Skeletal muscle cell (primary cell): ENCODE measurements around the gene MAK.
"Not testable (repeated sequence)": the region's sequence is repeated elsewhere in the genome, so short reads cannot be mapped to it uniquely, and the experiment has no call there.

Experiments used
- DNase-seq: peaks from one replicate; pipeline ENCODE4 v3.0.0-alpha.2; 2010; ENCODE audit warnings: low read depth
- H3K4me3 ChIP-seq: 2 replicates; pipeline ENCODE4 v1.5.1; 2011; ENCODE audit warnings: low read depth, mild to moderate bottlenecking, control low read depth, low read length, moderate library complexity

MAK gene

DNA sequence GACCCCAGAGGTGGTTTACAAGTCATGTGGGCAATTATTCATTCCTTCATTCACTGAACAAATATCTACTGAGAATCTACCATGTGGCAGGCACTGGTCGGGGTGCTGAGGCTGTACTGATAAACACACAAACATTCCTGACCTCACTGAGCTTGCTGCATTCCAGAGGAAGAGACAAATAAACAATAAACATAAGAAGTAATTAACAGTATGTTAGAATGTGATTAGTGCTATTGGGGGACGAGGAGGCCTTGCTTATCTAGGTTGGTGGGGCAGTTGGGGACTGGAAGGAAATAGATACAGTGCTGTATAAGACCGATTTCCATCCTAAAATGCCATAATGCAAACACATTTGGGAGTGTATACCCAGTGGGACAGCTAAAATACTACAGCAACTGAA is 44.1 kb downstream of the MAK start:
- DNase-seq: no peak
- no peak overlapping the region for H3K4me3 ChIP-seq

DNA sequence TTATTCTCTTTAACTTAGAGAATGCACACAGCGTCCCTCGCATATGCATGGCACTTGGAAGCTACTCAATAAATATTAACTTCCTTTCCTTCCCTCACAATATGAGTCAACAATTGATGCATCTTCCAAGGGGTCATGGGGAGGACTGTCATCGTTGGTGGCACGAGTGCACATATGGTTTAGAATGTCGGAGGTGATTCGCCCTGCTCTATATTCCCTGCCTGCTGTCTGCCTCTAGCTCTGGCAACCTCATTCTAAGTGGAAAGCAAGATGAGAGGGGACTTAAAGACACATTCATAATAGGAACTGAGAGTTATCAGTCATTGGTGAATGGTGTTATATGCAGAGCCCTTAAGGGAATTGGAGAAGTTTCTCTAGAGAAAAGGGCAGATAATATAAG is 44.6 kb downstream of the MAK start:
- no peak overlapping the region for H3K4me3 ChIP-seq
- DNase-seq: no peak

DNA sequence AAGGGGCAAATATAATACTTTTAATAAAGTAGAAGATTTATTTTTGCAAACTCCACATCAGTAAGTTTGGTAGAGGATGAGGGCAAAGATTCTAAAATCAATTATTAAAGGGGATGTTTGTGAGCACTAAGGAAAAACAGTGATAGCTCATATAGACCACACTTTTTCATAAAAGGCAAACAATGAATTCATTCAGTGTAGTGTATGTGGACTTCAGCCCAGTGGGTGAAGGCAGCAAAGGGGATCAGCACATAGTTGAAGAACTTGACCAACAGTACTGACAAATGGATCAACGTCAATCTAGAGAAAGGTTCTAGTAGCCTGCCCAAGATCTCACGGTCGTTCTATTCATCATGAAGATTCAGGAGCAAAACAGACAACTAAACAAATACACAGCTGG is 45.3 kb downstream of the MAK start:
- DNase-seq: no peak
- H3K4me3 ChIP-seq: no peak overlapping the region

DNA sequence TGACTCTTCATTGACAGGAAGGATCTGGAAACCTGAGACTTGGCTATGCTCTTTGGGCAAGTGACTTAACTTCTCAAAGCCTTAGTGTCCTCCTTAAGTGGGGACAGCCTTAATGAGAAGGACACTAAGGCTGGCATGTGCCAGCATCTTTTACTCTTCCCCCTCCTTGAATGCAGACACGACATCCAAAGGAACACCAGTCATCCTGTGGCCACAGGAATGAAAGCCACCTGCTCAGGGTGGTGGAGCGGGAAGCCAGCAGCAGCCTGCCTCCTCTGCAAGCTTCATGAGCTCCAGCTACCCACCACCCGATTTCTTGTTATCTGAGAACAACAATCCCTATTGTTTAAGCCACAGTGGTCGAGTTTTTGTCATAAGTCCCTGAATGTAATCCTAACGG is 46.2 kb downstream of the MAK start:
- no peak overlapping the region for H3K4me3 ChIP-seq
- DNase-seq: no peak

DNA sequence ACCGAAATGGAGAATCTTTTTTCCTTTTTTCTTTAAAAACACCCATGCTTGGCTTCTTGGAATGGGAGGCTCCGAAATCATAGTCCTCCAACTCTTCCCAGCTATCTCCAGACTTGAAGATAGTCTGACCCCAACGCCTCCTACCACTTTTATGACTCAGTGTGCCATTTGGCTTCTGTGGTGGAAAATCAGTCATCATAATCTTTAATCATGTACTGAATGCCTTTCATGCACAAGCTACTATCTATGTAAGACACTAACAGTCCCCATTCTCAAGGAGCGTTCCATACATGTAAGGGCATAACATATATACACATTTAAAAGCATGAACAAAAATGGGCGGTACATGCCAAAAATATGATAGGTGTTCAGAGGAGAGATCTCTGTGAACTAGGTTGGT is 46.7 kb downstream of the MAK start:
- no peak overlapping the region for H3K4me3 ChIP-seq
- DNase-seq: no peak

DNA sequence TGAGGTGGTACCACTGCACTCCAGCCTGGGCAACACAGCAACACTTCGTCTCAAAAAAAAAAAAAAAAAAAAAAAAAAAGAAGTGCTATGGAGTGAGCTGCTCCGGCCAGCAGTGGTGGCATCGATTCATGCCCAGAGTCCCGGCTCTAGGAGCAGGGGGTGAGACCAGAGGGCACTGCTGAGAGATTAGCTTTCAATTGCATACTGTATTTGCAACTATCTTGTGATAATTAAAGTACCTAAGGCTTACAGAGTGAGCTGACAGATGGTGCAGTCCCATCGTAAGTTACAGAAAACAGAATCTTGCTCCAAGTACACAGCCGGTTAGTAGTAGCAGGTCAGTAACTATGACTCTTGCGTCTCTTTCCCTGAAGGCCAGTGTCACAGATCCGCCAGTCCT is 59.3 kb downstream of the MAK start:
- H3K4me3 ChIP-seq: no peak overlapping the region
- DNase-seq: no peak

DNA sequence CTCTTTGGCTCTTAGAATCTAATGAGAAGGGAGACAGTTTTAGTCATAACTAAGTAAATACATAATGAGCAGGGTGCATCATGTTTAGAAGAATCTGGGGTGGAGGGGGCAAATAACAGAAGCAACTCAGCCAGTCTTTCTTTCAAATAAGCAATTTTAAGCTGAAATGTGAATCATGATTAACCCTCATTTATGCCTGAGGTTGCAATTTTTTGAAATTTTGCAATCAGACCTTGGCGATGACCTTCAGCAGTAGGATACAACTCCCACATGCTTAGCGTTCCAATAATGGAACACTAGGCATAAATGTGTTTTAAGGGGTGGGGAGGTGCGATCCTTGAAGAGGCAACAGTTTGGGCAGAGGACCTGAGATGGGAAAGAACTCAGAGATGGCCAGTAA is 60.1 kb downstream of the MAK start:
- H3K4me3 ChIP-seq: no peak overlapping the region
- DNase-seq: no peak

DNA sequence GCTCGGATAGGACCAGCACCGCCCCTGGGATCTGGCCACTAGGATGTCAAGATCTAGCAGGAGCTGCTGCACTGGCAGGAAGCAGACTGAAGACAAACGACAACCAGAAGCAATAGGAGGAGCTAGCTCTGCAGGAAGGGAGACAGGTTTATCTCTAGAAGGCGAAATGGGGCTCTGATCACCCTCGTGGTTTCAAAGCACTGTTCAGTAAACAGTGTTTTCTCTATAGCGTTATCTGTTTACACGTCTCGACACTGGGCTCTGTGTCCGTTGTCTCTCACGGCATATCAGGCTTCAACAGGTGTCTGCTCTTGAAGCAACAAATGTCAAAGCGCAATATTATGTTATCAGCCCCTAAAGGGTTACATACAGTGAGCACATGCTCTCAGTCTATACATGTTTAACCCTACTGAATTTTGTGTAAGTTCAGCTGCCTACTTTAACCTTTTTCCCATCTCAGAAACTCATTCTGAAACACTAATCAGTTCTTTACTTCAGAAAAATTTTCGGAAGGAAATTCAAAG is 66.9 kb downstream of the MAK start:
- no peak for DNase-seq
- H3K4me3 ChIP-seq: no peak overlapping the region

DNA sequence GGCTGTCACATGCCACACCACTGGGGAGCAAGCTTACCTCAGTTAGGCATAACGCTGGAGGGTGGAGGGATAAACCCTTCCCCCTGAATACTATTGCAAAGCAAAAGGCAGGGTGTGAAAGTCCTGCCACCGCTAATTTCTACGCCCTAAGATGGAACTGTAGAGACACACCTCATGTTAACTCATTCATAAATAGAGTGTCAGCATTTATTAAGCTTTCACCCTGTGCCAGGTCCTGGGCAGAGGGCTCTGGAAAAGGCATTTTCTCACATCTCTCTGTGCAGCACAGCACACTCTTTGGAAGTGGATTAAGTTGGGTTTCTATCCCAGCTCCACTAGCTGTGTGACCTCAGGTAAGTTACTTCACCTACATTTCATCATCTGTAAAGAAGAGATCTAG is 68.9 kb downstream of the MAK start:
- H3K4me3 ChIP-seq: no peak overlapping the region
- DNase-seq: no peak

DNA sequence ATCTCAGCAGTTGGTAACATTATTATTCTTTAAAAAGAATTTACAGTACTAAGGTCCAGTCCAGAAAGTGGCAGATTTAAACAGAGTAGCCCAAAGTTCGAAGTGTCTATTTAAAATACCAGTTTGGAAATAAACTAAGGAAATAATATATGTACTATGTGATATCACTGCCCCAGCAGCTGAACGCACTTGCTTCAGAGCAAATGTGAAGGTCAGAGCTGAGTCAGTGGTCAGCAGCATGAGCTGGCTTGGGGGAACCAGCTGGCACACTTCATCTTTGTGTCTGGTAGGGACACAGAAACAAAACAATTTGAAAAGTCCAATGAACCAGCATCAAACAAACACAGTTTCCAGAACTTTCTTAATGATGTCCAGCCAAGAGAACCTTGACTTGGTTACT is 75.3 kb downstream of the MAK start:
- H3K4me3 ChIP-seq: no peak overlapping the region
- DNase-seq: no peak

DNA sequence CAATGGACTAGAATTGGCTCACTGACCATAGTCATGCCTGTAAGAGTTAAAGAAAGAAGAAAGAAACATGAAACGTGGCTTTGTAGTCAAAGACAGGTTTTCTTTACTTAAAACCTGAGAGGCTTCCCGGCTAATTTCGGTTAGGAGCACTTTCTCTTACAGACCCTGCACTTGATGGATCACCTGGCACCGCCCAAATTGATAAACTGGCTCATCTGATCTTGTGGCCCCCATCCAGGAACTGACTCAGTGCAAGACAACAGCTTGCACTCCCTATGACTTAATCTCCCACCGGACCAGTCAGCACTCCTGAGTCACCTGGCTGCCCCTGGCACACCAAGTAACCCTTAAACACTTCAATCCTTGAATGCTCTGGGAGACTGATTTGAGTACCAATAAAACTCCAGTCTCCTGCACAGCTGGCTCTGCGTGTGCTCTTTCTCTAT is 78.4 kb downstream of the MAK start:
- no peak overlapping the region for H3K4me3 ChIP-seq
- DNase-seq: peak; percentile 48

DNA sequence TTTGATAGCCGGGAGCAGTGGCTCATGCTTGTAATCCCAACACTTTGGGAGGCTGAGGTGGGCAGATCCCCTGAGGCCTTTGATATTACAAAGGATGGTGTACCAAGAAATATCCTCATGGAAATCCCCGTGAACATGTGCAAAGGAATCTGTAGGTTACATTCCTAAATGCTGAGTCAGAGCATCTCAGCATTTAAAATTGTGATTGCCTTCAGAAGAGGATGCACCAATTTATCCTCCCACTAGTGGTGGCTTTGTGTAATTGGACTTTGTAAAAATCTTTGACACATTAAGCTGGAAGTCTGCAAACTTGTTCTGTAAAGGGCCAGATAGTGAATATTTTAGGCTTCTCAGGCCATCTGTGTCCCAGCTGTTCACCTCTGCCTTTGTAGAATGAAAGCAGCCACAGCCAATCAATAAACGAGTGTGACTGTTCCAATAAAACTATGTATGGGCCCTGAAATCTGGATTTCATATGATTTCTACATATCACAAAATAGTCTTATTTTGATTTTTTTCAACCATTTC is 79.0 kb downstream of the MAK start:
- no peak overlapping the region for H3K4me3 ChIP-seq
- peak; percentile 78 for DNase-seq

DNA sequence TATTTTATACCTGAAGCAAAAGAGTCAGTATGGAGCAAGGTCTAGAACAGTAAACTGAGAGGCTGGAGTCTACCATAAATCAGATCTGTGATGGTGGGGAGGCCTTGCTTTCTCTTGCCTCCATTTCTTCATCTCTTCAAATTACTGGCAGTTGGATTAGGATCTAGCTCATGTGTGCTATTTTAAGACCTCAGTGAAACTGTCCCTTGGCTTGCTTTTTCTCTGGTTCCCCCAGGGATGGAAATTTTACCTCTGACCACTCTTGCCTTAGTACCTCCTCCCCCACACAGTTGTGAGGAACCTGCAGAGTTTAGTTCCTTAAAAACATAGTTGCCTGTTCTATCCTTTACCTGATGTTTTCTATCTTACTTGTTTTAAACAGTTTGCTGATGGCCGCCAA is 82.3 kb downstream of the MAK start:
- DNase-seq: no peak
- no peak overlapping the region for H3K4me3 ChIP-seq

DNA sequence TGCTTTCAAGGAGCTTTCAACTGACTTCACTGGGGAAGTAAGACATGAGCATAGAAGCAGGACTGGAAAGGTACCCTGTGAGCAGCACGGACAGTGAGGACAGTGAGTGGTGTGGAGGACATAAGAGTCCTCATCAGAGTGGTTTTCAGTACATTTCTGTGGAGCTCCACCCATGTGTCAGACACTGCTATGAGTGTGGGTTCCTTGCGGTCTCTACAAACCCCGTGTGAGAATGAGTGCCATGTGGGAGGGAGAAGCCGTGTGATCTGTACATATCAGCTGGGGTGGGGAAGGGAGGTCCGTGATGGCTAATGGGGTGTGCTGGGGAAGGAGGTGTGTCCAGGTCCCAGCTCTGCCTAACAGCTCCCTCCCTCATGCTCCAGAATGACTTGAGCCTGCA is 86.6 kb downstream of the MAK start:
- DNase-seq, H3K4me3 ChIP-seq: not testable (repeated sequence)

DNA sequence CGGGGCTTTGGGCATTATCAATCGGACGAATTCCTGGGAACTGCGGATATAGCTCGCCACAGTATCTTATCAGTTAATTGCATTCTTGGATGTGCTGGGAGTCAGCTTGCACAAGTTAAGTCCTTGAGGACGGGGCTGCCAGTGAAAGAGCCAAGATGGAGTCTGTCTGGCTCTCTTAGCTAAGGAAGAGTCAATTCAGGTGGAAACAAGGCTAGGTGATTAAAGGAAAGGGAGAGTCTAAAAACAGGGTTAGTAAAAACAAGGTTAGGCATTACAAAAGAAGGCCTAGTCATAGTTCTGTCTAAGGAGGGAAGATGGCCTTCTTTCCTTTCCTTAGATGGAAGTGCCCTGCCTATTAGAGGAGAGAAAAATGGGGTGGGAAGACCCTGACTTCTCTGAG is 87.8 kb downstream of the MAK start:
- DNase-seq, H3K4me3 ChIP-seq: not testable (repeated sequence)

DNA sequence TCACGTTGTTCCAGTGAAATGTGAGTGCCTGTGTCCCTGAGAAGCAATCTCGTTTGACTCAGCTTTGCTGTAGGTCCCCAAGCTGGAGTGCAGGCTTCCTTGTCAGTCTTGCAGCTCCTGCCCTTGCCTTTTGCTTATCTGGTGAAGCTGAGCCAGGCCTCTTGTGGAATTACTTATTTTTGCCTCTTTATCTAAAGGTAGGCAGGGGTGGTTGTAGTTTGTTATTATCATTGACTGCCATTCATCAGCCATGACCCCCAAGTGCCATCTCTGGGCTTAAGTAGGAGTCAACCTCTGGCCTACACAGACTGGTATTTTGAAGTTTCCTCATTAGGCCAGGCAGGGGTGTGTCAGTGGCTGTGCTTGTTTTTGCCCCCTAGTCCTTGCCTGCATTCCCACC is 88.6 kb downstream of the MAK start:
- no peak for DNase-seq
- no peak overlapping the region for H3K4me3 ChIP-seq

DNA sequence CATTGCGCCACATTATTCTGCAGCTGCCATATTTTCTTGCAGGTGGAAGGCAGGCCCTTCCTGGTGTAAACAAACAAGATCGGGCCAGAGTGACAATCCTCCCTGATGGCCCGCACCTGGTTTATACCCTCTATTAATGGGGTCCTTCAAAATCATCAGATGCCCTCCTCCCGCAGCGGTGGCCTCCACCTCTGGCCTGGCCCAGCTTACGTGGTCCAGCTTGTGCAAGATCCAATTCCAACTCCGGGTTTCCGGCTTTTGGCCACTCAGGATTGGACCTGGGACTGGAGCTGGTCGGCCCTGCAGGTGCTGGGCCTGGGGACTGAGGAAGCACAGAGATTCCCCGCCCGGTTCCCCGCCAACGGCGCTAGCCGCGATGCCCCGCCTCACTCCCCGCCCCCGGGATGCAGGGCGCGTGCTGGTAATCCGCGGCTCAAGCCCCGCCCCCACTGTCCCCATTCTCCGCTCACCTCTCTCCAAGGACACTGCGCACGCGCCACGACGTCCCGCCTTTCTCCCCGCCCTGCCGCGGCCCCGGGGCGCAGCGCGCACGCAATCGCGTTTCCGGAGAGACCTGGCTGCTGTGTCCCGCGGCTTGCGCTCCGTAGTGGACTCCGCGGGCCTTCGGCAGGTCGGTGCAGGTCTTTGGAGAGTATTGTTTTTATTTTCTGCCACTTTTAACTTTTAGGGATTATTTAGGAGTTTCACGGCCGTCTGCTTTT is 90.9 kb downstream of the MAK start, which contains the start of gene TMEM14B:
TMEM14B (plus strand) TSS at position 555 of the 722 bp plus-strand sequence. CDS start 1,441 bp downstream, outside the sequence.
- peak; percentile 85 for DNase-seq
- H3K4me3 ChIP-seq: peak within 1 kb of the TSS; percentile 87

DNA sequence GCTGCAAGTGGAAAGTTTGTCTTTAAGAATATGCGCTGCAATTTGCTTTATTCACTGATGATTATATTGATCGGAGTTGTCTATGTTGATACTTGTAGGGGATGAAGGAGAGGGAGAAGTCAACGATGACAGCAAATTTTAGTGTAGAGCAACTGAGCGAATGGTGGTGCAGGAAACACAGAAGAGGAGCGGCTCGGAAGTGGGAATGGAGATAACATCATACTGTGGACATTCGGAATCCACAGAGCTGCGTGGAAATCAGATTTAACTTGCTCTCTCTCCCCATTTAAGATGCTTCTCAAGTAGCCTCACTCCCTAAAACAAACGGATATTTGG is 91.5 kb downstream of the MAK start:
- peak overlapping the region; percentile 87 for H3K4me3 ChIP-seq
- DNase-seq: no peak

DNA sequence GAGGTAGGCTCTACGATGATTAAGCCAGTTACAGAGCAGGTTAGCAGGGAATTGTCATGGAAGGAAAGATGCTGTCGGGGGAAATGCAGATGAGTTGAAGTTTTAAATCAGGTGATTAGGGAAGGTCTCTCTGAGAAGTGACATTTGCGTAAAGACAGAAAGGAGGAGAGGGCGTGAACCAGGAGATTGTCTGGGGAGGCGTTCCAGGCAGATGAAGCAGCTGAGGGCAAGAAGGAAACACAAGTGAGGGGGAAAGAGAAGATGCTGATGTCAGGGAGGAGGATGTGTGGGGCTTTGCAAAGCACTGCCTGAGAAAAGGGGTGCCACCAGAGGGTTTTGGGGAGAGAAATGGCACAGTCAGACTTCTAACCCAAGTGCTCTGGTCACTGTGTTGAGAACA is 93.2 kb downstream of the MAK start:
- H3K4me3 ChIP-seq: no peak overlapping the region
- DNase-seq: no peak

DNA sequence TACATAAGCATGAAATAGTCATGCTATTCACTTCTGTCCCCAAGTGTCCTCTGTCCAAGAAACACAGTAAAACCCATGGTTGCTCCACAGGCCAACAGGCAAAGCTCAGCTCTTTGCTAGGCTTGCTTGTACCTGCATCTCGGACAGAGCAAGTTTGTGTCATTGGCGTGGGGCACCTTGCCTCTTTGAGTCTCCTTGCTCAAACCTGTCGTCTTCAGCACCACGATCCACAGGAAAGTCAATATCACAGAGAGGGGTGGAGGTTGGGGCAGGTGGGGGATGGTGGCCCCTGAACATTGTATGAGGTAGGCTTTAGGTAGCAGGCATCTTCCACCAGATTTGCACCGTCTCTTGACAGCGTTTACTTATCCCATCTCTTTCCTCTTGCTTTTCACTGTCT is 94.8 kb downstream of the MAK start:
- no peak overlapping the region for H3K4me3 ChIP-seq
- no peak for DNase-seq

DNA sequence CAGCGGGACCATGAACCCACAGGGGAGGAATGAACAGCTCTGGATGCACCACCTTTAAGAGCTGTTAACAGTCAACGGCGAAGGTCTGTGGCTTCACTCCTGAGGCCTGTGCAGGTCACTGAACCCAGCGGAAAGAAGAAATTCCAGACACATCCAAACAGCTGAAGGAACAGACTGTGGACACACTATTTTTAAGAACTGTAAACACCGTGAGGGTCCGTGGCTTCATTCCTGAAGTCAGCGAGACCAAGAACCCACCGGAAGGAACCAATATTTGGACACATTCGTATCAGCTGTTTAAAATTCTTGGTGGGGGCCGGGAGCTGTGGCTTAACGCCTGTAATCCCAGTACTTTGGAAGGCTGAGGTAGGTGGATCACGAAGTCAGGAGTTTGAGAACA is 96.1 kb downstream of the MAK start:
- no peak overlapping the region for H3K4me3 ChIP-seq
- no peak for DNase-seq
